ENCODE data around the gene MAL.
"Not testable (repeated sequence)": the region's sequence is repeated elsewhere in the genome, so short reads cannot be mapped to it uniquely, and the experiment has no call there.

MAL gene

GRCh38 chr2:95098273-95098672, 72.8 kb downstream of the MAL start:
- not testable (repeated sequence) for DNase-seq (ENCODE audit: low read depth in 3 of 3)

- DNase-seq (ENCODE audit: low read depth in 3 of 3), result no peak
These were observed 74.4 kb downstream of the MAL start for GRCh38 chr2:95099910-95100309.
